T-helper 1 cell (primary cell): ENCODE measurements around the gene PTPN11.
"Not testable (repeated sequence)": the region's sequence is repeated elsewhere in the genome, so short reads cannot be mapped to it uniquely, and the experiment has no call there.

Experiments
- DNase-seq, 5 donors: peaks; one replicate each; pipeline ENCODE4 v3.0.0-alpha.2; 2012 to 2020

Gene PTPN11

GRCh38 chr12:112517730-112518364, 99.1 kb downstream of the PTPN11 start:
- DNase-seq: no peak

- no peak for DNase-seq
These were observed 99.6 kb downstream of the PTPN11 start for GRCh38 chr12:112518365-112518735.

DNA sequence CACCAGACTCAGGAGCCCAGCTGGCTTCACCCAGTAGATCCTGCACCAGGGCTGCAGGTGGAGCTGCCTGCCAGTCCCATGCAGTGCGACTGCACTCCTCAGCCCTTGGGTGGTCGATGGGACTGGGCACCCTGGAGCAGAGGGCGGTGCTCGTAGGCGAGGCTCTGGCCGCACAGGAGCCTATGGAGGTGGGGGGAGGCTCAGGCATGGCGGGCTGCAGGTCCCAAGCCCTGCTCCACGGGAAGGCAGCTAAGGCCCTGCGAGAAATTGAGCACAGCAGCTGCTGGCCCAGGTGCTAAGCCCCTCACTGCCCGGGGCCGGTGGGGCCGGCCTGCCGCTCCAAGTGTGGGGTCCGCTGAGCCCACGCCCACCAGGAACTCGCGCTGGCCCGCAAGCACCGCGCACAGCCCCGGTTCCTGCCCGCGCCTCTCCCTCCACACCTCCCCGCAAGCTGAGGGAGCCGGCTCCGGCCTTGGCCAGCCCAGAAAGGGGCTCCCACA, 101.1 kb downstream of the PTPN11 start:
- not testable (repeated sequence) for DNase-seq

DNA sequence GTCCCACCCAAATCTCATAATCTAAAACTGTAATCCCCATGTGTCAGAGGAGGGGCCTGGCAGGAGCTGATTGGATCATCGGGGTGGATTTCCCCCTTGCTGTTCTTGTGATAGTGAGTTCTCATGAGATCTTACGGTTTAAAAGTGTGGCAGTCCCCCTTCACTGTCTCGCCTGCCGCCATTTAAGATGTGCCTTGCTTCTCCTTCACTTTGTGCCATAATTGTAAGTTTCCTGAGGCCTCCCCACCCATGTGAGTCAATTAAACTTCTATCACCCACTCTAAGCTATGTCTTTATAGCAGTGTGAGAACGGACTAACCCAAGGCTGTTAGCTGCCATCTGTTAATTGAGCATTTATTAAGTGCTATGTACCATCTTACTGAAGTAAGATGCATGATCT, 105.1 kb downstream of the PTPN11 start:
- DNase-seq: no peak

DNA sequence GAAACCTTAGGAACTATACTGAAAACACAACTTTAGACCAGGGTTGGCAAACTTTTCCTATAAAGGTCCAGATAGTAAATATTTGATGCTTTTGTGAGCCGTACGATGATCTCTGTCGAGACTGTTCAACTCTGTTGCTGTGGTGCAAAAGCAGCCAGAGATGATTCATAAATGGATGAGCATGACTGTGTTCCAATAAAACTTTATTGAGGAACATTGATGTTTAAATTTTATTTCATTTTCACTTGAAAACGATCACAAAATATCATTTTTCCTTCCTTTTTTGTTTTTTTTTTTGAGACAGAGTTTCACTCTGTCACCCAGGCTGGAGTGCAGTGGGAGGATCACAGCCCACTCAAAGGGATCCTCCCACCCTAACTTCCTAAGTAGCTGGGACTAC, 105.5 kb downstream of the PTPN11 start:
- no peak for DNase-seq

GRCh38 chr12:112524676-112525425, 106.1 kb downstream of the PTPN11 start:
- DNase-seq: no peak

- DNase-seq: no peak
These were observed 106.7 kb downstream of the PTPN11 start for GRCh38 chr12:112525426-112525809.

DNA sequence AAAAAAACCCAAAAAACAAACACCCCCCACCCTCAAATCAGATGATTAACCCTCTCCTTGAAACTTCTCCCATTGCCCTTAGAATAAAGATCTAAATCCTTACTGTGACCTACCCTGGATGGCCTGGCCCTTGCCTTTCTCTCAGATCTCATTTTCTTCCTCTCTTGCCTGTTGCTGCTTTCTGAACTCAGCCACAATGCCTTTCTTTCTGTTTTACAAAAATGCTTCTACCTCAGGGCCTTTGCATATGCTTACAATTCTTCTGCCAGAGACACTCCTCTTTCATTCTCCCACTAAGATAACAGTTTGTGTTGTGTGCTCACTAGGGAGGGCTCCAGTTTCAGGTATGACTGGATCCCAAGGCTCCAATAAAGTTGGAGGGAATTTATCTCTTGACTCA, 108.3 kb downstream of the PTPN11 start:
- DNase-seq: no peak

DNA sequence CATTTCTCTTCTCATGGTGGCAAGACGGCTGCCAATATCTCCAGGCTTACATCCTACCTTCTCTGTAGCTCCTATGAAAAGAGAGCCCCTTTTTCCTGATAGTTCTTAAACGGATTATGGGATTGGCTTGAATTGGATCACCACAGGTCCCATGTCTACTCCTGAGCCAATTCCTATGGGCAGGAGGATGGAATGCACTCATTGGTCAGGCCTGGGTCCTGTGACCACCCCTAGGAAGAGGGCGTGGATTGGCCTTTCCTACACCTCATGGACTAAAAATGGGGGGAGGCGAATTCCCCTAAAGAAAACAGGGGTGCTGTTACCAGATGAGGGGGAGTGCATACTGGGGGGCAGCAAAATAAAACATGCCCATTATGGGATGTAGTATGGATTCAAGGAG, 108.8 kb downstream of the PTPN11 start:
- DNase-seq: no peak

DNA sequence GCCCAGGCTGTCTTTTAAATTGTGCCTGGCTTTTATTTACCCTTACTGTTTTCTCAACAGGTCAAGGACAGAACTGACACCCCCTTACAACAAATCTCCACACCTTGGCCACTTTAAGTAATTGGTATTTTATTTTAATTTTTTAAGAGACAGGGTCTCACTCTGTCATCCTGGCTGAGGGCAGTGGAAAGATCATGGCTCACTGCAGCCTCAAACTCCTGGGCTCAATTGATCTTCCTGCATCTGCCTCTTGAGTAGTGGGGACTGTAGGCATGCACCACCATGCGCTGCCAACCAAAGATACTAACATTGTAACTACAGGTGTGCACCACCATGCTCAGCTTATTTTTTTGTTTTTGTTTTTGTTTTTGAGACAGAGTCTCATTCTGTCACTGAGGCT, 109.8 kb downstream of the PTPN11 start:
- DNase-seq: no peak

DNA sequence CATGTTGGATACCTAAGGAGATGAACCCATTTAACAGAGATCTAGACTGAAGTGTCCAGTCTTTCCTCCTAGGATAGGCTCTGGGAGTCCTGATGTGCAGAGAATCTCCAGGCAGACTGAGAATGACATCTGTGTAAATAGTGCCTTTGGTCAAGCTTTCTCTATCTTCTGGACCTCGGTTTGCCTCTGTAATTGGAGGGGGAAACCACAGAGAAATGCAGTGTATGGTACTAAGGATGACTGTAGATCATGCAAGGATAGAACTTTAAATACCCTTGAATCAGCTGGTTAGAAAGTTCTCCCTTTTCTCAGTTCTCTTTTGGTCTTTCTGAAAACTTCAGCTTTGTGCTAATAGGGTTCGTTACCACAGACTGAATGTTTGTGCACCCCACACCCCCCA, 112.2 kb downstream of the PTPN11 start:
- no peak for DNase-seq

DNA sequence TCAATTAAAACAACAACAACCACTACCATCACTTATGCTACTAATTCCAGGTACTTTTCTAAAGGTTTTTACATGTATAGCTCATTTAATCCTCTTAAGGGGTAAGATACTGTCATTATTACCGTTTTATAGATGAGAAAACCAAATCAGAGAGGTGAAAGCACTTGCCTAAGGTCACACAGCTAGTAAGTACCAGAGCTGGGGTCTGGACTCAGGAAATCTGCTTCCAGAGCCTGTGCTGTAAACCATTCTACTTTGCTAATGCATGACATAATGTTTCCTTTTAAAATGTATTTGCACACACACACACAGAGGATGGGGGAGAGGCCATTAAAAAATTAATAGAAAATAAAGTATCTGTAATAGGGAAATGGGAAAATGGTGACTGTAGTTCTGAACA, 113.4 kb downstream of the PTPN11 start:
- DNase-seq: no peak

GRCh38 chr12:112533528-112533927, 114.8 kb downstream of the PTPN11 start:
- DNase-seq: no peak

- DNase-seq: no peak
These were observed 116.3 kb downstream of the PTPN11 start for GRCh38 chr12:112535017-112535416.

- no peak for DNase-seq
These were observed 117.1 kb downstream of the PTPN11 start for GRCh38 chr12:112535637-112536366.

DNA sequence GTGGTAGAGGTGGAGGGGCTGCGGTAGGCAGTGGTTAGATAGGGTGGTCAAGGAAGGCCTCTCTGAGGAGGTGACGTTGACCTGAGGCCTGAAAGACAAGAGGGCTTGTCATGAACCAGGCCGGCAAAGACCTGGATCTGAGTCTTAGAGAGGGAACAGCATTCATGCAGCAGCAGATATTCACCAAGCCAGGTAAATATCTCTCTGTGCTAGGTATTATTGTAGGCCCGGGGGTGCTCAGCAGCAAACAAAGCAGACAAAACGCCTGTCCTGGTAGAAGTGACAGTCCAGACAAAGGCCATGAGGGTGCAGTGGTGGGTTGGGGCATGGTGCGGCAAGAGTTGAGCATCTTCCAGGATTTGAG, 117.6 kb downstream of the PTPN11 start:
- no peak for DNase-seq

DNA sequence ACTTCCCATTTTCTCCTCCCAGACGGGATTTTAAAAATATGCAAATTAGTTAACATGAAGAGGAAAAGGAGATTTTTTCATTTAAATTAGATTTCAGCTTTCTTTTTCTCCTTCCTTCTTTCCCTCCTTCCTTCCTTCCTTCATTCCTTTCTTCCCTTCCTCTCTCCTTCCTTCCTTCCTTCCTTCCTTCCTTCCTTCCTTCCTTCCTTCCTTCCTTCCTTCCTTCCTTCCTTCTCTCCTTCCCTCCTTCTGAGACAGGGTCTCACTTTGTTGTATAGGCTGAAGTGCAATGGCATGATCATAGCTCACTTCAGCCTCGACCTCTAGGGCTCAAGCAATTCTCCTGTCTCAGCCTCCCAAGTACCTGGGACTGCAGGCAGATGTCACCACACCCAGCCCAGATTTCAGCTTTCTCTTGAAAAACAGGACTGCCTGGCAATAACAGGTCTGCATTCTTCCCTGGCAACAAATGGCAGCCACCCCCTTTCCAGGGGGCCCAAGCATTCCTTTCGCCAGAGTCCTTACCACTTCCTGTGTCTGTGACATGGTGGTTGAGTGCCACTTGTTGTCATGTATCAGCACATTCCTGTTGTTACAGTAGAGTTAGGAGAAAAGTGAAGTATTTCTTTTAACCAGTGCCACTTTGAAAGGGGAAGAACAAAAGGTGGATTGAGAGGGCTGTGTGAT, 119.1 kb downstream of the PTPN11 start:
- no peak for DNase-seq

GRCh38 chr12:112538740-112539139, 120.0 kb downstream of the PTPN11 start:
- DNase-seq: no peak

DNA sequence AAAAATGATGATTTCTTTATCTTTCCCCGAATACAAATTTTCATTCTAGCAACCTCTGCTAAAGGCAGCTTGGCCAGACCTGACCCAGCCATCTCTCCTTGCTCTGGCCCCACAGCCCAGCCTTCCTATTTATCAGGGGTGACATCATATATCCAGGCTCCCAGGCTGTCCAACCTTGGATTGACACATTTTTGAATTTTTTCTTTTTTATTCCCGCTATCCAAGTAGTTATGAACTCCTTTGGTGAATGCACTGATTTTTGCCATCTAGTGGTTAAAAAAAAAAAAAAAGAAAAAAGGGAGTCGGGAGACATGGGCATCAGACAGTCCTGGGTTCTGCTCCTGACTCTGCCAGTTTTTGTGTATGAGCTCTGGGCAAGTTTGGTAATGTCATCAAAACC, 120.5 kb downstream of the PTPN11 start:
- no peak for DNase-seq

GRCh38 chr12:112540021-112540420, 121.3 kb downstream of the PTPN11 start:
- DNase-seq: no peak

DNA sequence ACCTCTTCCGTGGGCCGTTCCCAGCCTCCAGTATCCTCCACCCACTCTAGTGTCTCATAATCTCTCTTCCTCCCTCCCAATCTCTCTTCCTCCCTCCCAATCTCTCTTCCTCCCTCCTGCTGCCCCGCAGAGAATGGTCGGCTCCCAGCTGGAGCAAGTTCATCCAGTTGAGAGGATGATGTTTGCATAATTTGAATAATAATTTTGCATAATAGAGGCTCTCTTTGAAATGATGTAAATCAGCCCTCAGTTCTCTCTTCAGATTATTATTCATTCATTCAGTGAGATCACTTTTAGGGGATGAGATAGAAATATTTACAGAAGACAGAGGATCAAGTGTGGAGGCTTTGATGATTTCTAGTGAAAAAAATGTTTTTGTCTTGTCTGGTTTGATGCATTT, 125.0 kb downstream of the PTPN11 start:
- DNase-seq: no peak

DNA sequence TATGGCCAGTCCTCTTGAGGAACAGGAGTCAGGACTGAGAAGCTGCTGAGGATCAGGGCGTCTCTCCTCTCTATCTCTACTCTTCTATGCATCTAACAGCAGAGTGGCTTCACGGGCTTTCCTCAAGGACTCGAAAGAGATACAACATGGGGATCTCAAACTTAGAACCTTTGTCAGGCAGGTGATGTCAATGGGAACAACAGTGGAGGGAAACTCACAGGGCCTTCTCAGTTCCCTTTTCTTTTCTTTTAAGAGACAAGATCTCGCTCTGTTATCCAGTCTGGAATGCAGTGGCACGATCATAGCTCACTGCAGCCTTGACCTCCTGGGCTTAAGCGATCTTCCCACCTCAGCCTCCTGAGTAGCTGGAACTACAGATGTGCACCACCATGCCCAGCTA, 127.6 kb downstream of the PTPN11 start:
- DNase-seq: no peak

DNA sequence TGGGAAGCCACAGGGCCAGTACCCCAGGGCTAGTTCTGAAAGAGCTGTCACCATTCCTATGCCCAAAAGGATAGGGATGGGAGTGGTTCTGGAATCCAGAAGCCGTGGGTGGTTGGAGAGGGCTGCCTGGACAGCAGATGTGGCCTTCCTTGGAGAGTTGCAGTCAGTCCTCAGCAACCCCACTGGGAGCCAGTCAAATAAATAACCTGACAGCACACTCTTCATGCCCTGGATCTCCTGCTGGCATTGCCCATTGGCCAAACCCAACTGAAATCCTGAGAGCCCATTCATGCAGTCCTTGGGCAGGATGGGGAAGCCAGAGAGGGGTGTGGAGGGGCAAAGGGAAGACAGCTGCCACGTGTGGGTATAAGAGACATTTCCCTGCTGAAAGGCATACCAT, 128.2 kb downstream of the PTPN11 start:
- no peak for DNase-seq
